C4-2B (cell line): ENCODE measurements around the gene CAMTA1.

Source experiments
- H3K27ac ChIP-seq: fragments of 450-650 bp; 2 replicates; pipeline ENCODE4 v1.5.1; 2017
- CTCF ChIP-seq: fragments of 450-650 bp; conservative IDR thresholded peaks from 2 replicates; pipeline ENCODE4 v1.5.1; 2017; ENCODE audit warnings: mild to moderate bottlenecking
- ZFX ChIP-seq: fragments of 450-650 bp; IDR thresholded peaks from 2 replicates; pipeline ENCODE4 v1.6.1; 2017

CAMTA1 gene

GRCh38 chr1:7388141-7388487 lies 602.9 kb downstream of the CAMTA1 start:
- TF ChIP-seq CTCF (no peak), ZFX (no peak)
- no peak overlapping the region for H3K27ac ChIP-seq

- TF ChIP-seq CTCF (no peak), ZFX (no peak)
- no peak overlapping the region for H3K27ac ChIP-seq
Measured at GRCh38 chr1:7388488-7389185, 603.4 kb downstream of the CAMTA1 start.

GRCh38 chr1:7389201-7389905 lies 604.1 kb downstream of the CAMTA1 start:
- H3K27ac ChIP-seq, result no peak overlapping the region
- TF ChIP-seq ZFX, result no peak
- TF ChIP-seq CTCF, result no peak

- TF ChIP-seq CTCF, result no peak
- TF ChIP-seq ZFX, result no peak
- H3K27ac ChIP-seq, result no peak overlapping the region
Measured at GRCh38 chr1:7389906-7390603, 604.8 kb downstream of the CAMTA1 start.

GRCh38 chr1:7390604-7391000 lies 605.3 kb downstream of the CAMTA1 start:
- TF ChIP-seq ZFX, result no peak
- TF ChIP-seq CTCF, result no peak
- H3K27ac ChIP-seq, result no peak overlapping the region

- no peak for TF ChIP-seq CTCF
- TF ChIP-seq ZFX, result no peak
- H3K27ac ChIP-seq, result no peak overlapping the region
Measured at GRCh38 chr1:7393136-7393535, 607.9 kb downstream of the CAMTA1 start.

GRCh38 chr1:7395251-7395650 lies 610.0 kb downstream of the CAMTA1 start:
- no peak for TF ChIP-seq CTCF

More at GRCh38 chr1:7395251-7395650, 610.0 kb downstream of the CAMTA1 start:
- no peak overlapping the region for H3K27ac ChIP-seq
